Activated CD4-positive, alpha-beta T cell treated with anti-CD3 and anti-CD28 coated beads, Interleukin-2, amount 50 U/mL, for 48 hours (primary cell): ENCODE results near the gene KRTAP4-5.
"Not testable (repeated sequence)": the region's sequence is repeated elsewhere in the genome, so short reads cannot be mapped to it uniquely, and the experiment has no call there.

Experiments
- DNase-seq, 2 experiments: peaks; one replicate each; pipeline ENCODE4 v3.0.0-alpha.2; 2020

KRTAP4-5 gene

DNA sequence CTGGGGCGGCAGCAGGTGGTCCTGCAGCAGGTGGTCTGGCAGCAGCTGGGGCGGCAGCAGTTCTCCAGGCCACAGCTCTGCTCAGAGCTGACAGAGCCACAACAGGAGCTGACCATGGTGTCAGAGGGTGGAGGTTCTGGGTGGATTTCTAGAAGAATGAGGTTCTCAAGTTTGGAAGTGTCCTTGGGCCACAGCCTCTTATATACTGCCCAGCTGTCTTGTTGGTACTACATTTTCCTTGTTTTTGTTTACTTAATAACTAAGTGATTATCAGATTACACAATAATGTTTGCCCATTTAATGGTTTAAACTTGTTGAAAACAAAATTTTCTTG, at the start of gene KRTAP4-5:
TSS of gene KRTAP4-5 (minus strand) at position 174 of the 334 bp plus-strand sequence. CDS start at position 116, 58 bp downstream.
- DNase-seq, result no peak

GRCh38 chr17:41196068-41196467, 46.4 kb upstream of the KRTAP4-5 start:
- DNase-seq, result no peak

- DNase-seq, result no peak
These were observed 40.7 kb upstream of the KRTAP4-5 start for GRCh38 chr17:41190328-41190727.

GRCh38 chr17:41189837-41190318, 40.3 kb upstream of the KRTAP4-5 start, which contains the start of gene KRTAP9-1:
TSS of gene KRTAP9-1 (plus strand) at chr17:41189887. CDS start at chr17:41189887, 0 bp downstream.
- DNase-seq, result not testable (repeated sequence)

DNA sequence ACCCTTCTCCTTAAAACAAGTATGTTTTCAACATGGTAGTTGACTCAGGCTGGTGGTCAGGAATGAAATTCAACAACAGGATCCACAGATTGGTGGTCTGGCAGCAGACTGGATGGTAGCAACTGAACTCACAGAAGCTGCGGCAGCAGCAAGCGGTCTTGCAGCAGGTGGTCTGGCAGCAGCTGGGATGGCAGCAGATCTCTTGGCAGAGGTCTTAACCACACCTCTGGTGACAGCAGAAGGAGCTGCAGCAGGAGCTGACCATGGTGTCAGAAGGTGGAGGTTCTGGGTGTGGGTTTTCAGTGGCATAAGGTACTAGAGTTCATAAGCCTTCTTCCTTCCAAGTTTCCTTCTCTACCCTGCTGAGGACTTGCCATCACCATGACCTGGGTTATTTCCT, 37.2 kb upstream of the KRTAP4-5 start:
- no peak for DNase-seq

GRCh38 chr17:41185001-41185400, 35.4 kb upstream of the KRTAP4-5 start:
- no peak for DNase-seq

DNA sequence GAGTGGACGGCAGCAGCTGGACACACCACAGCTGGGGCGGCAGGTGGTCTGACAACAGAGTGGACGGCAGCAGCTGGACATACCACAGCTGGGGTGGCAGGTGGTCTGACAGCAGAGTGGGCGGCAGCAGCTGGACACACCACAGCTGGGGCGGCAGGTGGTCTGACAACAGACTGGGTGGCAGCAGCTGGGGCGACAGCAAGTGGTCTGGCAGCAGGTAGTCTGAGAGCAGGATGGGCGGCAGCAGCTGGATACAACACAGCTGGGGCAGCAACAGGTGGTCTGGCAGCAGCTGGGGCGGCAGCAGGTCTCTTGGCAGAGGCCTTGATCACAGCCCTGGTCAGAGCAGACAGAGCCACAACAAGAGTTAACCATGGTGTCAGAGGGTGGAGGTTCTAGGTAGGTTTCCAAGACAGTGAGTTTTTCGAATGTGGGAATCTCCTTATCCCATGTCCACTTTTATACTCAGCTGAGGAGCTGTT, 34.9 kb upstream of the KRTAP4-5 start, which contains the start of gene KRTAP4-1:
TSS of gene KRTAP4-1 (minus strand) at position 432 of the 482 bp plus-strand sequence. CDS start at position 375, 57 bp downstream.
- no peak for DNase-seq

DNA sequence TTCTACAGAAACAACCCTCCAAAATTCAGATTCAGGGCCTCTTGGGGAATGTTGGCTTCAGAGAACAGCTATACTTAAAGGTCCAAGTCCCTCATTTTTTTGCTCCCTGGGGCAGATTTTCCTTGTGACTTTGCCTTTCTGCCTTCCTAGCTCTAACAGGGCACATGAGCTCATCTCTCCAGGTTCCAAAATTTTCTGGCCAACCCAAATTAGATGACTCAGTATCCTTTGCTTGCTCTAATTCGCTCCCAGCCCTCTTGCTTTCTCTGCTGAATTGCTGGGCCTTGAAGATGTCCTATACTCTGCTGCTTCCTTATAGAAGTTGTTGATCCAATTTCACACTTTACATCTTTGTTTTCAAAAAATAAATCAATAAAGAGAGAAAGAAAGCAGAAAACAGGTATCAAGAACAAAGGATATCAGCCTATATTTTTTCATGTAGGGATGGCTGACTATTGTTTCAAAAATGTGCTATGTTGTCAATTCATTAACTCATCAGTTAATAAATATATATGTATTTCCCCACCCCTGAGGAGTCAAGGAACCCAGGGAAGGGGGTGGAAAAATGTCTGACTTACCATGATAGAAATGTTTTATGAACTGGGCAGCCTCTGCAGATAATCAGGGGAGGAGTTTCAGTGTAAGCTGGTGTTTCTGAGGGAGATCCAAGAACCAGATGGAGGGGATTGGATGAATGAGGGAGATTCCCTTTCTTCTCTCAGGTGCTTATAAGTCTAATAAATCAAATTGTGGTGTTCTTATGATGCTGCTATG, 29.4 kb upstream of the KRTAP4-5 start:
- no peak for DNase-seq

- DNase-seq, result no peak
These were observed 28.7 kb upstream of the KRTAP4-5 start for GRCh38 chr17:41178341-41178740.

- no peak for DNase-seq
These were observed 28.2 kb upstream of the KRTAP4-5 start, which contains the start of gene KRTAP4-2 for GRCh38 chr17:41177727-41178271. TSS of gene KRTAP4-2 (minus strand) at chr17:41178221. CDS start at chr17:41178164, 57 bp downstream.

DNA sequence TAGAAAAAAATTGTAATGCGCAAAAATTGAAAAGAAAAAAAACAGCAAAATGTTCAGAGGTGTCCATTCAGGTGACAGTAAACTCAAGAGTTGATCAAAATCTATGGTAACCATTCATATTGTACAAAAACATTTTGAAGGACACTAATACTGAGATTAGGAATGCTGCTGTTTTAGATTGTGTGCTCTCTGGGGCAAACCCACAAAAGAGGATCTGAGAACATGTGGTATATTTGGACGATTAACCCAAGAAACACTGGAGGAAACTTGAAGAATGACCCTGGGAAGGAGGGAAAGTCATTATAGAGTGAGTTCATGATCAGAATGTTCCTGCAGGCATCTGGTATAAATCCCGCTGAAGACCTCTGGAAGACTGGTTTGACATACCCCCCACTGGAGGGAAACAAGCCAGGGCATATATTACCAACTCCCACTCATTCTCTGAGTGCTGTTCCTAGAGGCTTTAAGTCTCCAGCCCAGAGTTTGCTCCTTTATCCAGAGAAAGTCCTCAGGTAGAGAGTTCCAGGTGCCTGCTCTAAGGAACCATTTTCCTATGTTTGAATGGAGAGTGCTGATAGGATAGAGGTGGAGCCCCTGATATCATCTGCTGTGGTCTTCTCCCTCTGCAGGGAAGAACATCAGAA, 27.2 kb upstream of the KRTAP4-5 start:
- no peak for DNase-seq

DNA sequence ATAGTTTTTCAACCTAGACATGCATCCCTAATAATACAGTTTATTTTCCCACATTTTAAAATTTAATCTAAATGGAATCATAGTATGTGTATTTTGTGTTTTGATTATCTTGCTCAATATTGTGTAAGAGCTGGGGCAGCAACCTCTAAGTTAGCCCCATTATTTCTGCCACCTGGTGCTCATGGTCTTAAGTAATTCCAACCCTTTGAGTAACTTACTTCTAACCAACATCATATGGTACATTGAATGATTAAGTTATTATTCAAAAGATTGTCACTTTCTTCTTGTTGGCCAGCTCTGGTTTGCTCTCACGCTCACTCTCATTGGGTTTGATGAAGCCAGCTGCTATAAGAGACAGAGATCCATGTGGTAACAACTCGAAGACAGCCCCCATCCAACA, 22.3 kb upstream of the KRTAP4-5 start:
- no peak for DNase-seq

- DNase-seq, result no peak
These were observed 18.5 kb upstream of the KRTAP4-5 start, which contains the start of gene KRTAP4-3 for GRCh38 chr17:41168121-41168520. TSS of gene KRTAP4-3 (minus strand) at chr17:41168221. CDS start at chr17:41168172, 49 bp downstream.

- no peak for DNase-seq
These were observed 17.9 kb upstream of the KRTAP4-5 start for GRCh38 chr17:41167561-41167960.

- DNase-seq, result no peak
These were observed 14.2 kb upstream of the KRTAP4-5 start for GRCh38 chr17:41163828-41164227.

- no peak for DNase-seq
These were observed 11.0 kb upstream of the KRTAP4-5 start, which contains the start of gene KRTAP4-4 for GRCh38 chr17:41160648-41161047. TSS of gene KRTAP4-4 (minus strand) at chr17:41160748. CDS start at chr17:41160691, 57 bp downstream.

GRCh38 chr17:41160190-41160589, 10.6 kb upstream of the KRTAP4-5 start:
- DNase-seq, result not testable (repeated sequence)

DNA sequence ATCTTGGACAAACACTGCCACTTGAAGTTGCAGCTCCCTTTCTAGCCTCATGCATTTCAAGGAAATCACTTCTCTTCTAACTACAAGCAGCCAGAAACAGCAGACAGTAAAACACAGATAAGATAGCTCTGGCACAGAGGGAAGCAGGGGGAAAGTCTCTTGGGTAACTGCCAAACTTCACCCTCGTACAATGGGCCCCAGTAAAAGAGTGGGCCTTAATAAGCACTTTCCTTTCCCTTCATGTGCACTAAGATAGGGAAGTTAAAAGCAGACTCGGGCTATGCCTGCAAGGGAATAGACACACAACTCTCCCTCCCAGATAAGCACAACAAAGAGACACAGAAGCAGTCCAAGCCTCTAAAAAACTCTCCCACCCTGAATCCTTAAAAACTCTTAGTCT, 4.2 kb upstream of the KRTAP4-5 start:
- no peak for DNase-seq

- DNase-seq, result no peak
These were observed 1.9 kb upstream of the KRTAP4-5 start for GRCh38 chr17:41151525-41151924.

GRCh38 chr17:41150026-41150425, 401 bp upstream of the KRTAP4-5 start:
- no peak for DNase-seq

DNA sequence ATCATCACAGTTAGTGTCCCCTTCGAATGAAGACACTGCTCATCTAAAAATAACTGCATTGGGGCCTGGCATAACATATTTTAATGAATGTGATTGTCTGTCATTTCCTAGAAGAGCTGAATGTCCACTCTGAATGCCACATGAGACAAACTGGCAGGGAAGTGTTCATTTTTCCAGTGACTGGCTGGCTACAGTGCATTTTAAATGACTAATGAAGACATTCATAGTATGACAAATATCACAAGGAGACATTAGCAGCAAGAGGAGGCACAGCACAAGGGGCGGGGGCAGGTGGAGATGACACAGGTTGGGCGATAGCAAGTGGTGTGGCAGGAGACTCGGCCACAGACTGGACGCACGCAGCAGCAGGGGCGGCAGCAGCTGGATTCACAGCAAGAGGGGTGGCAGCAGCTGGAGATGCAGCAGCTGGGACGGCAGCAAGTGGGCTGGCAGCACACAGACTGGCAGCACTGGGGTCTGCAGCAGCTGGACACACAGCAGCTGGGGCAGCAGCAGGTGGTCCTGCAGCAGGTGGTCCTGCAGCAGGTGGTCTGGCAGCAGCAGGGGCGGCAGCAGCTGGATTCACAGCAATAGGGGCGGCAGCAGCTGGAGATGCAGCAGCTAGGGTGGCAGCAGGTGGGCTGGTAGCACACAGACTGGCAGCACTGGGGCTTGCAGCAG, 514 bp downstream of the KRTAP4-5 start:
- DNase-seq, result not testable (repeated sequence)

DNA sequence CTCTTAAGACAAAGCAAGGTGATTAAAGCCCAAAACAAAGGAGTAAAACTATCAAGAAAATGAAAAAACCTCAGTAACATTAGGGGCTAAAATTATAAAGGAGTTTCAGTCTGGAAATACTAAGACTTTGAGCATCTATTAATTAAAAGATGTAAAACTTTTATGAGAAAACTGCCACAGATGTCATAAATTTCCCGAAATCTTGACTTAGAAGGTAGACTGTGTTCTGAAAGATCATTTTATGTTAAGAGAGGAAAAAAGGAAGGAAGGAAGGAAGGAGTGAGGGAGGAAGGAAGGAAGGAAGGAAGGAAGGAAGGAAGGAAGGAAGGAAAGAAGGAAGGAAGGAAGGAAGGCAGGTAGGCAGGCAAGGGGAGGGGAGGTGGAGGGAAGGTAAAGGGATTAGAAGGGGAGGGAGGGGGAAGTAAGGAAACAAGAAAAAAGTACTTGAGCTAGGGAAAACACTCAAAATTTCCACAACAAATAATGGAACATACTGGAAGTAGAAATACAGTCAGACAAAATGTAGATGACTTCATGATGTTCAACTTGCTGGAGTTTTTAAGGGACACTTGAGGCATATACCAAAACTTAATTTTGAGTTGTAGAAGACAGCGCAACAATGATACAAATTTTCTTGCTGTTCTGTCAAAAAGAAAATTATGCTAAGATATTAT, 2.0 kb downstream of the KRTAP4-5 start:
- no peak for DNase-seq
